ENCODE results near the gene PPARGC1A.

The PPARGC1A gene

GRCh38 chr4:23887989-23888388, 1.9 kb downstream of the PPARGC1A start:
- H3K27ac ChIP-seq, result no peak overlapping the region
- no peak for TF ChIP-seq CTCF (IDR thresholded peaks at IDR 0.05)
- no peak for TF ChIP-seq ZFX (IDR thresholded peaks at IDR 0.05; ENCODE audit: borderline replicate concordance)

- H3K27ac ChIP-seq, result no peak overlapping the region
- TF ChIP-seq ZFX (IDR thresholded peaks at IDR 0.05; ENCODE audit: borderline replicate concordance), result no peak
- no peak for TF ChIP-seq CTCF (IDR thresholded peaks at IDR 0.05)
Observed at GRCh38 chr4:23887173-23887572, 2.7 kb downstream of the PPARGC1A start.

GRCh38 chr4:23885943-23886590, 3.8 kb downstream of the PPARGC1A start:
- no peak overlapping the region for H3K27ac ChIP-seq
- no peak for TF ChIP-seq ZFX (IDR thresholded peaks at IDR 0.05; ENCODE audit: borderline replicate concordance)
- no peak for TF ChIP-seq CTCF (IDR thresholded peaks at IDR 0.05)

GRCh38 chr4:23884741-23885140, 5.1 kb downstream of the PPARGC1A start:
- TF ChIP-seq ZFX (IDR thresholded peaks at IDR 0.05; ENCODE audit: borderline replicate concordance) (no peak), CTCF (IDR thresholded peaks at IDR 0.05) (no peak)
- no peak overlapping the region for H3K27ac ChIP-seq

GRCh38 chr4:23884261-23884660, 5.6 kb downstream of the PPARGC1A start:
- no peak for TF ChIP-seq CTCF (IDR thresholded peaks at IDR 0.05)
- TF ChIP-seq ZFX (IDR thresholded peaks at IDR 0.05; ENCODE audit: borderline replicate concordance), result no peak

GRCh38 chr4:23882976-23883531, 6.8 kb downstream of the PPARGC1A start:
- no peak overlapping the region for H3K27ac ChIP-seq
- TF ChIP-seq ZFX (IDR thresholded peaks at IDR 0.05; ENCODE audit: borderline replicate concordance) (no peak), CTCF (IDR thresholded peaks at IDR 0.05) (no peak)

More at GRCh38 chr4:23884261-23884660, 5.6 kb downstream of the PPARGC1A start:
- no peak overlapping the region for H3K27ac ChIP-seq

GRCh38 chr4:23881674-23882337, 8.0 kb downstream of the PPARGC1A start:
- TF ChIP-seq CTCF (IDR thresholded peaks at IDR 0.05) (no peak), ZFX (IDR thresholded peaks at IDR 0.05; ENCODE audit: borderline replicate concordance) (no peak)
- H3K27ac ChIP-seq, result no peak overlapping the region

All from 22Rv1 (cell line).